Stimulated activated CD8-positive, alpha-beta memory T cell treated with anti-CD3 and anti-CD28 coated beads, Interleukin-7, amount 100 ng/mL, for 1 hour (primary cell): ENCODE data around the gene DTD1.

ENCODE experiments used
- DNase-seq, 2 donors: peaks; one replicate each; pipeline ENCODE4 v3.0.0-alpha.2; 2020; ENCODE audit warnings: low read depth in 2 of 2

Gene DTD1

GRCh38 chr20:18702736-18703135 is 114.9 kb downstream of the DTD1 start:
- DNase-seq: no peak

GRCh38 chr20:18705490-18705889 is 117.6 kb downstream of the DTD1 start:
- no peak for DNase-seq

GRCh38 chr20:18705910-18706309 is 118.1 kb downstream of the DTD1 start:
- DNase-seq: no peak

GRCh38 chr20:18712131-18712530 is 124.3 kb downstream of the DTD1 start:
- DNase-seq: no peak

GRCh38 chr20:18712882-18713281 is 125.0 kb downstream of the DTD1 start:
- DNase-seq: no peak

GRCh38 chr20:18715564-18715963 is 127.7 kb downstream of the DTD1 start:
- no peak for DNase-seq

GRCh38 chr20:18717062-18717461 is 129.2 kb downstream of the DTD1 start:
- no peak for DNase-seq

- DNase-seq: no peak
These were observed 130.3 kb downstream of the DTD1 start for GRCh38 chr20:18718129-18718528.

- no peak for DNase-seq
These were observed 131.6 kb downstream of the DTD1 start for GRCh38 chr20:18719426-18719825.

GRCh38 chr20:18721551-18722115 is 133.8 kb downstream of the DTD1 start:
- DNase-seq: no peak

- DNase-seq: no peak
These were observed 134.5 kb downstream of the DTD1 start for GRCh38 chr20:18722371-18722770.

GRCh38 chr20:18724077-18724476 is 136.2 kb downstream of the DTD1 start:
- DNase-seq: no peak

GRCh38 chr20:18724788-18725464 is 137.1 kb downstream of the DTD1 start:
- no peak for DNase-seq

GRCh38 chr20:18727032-18727508 is 139.2 kb downstream of the DTD1 start:
- no peak for DNase-seq

GRCh38 chr20:18728165-18728869 is 140.5 kb downstream of the DTD1 start:
- DNase-seq: no peak

- no peak for DNase-seq
These were observed 141.0 kb downstream of the DTD1 start for GRCh38 chr20:18728870-18729224.

GRCh38 chr20:18729231-18729825 is 141.5 kb downstream of the DTD1 start:
- no peak for DNase-seq

GRCh38 chr20:18731940-18732339 is 144.1 kb downstream of the DTD1 start:
- DNase-seq: no peak

- DNase-seq: no peak
These were observed 146.8 kb downstream of the DTD1 start for GRCh38 chr20:18734525-18735189.

GRCh38 chr20:18737140-18737539 is 149.3 kb downstream of the DTD1 start:
- DNase-seq: no peak

GRCh38 chr20:18738055-18738454 is 150.2 kb downstream of the DTD1 start:
- no peak for DNase-seq

GRCh38 chr20:18738888-18739287 is 151.0 kb downstream of the DTD1 start:
- no peak for DNase-seq
